HepG2 (cell line): Measurements from ENCODE around the gene ZNF221. TPM values are rescaled to one million over a fixed set of nuclear protein-coding genes. Genes with fewer than 3 reads are reported as not detected.

ENCODE experiments used
- ATAC-seq: fragments of 200-7000 bp; cut with Tn5 transposase; 3 replicates; pipeline ENCODE4 v1.9.1; 2020; ENCODE audit warnings: mild to moderate bottlenecking, moderate library complexity
- BruUV-seq: library from RNA; stranded (reverse); fragments of 400-500 nt; replicated peaks from 2 replicates; lab custom pipeline; 2021; lab: Mats Ljungman, UMichigan
- CTCF ChIA-PET: fragments of 300-600 bp; formaldehyde crosslinking; extraction: SDS; loops from one replicate; lab custom pipeline; 2021; ENCODE audit warnings: low total read pairs, inconsistent platforms, low intra/inter-chr PET ratio; lab: Yijun Ruan, JAX
- POLR2A ChIA-PET: fragments of 350-600 bp; sonication (Branson Sonifier 250); formaldehyde crosslinking; loops from one replicate; lab custom pipeline; 2020; ENCODE audit warnings: antibody characterized with exemption, inconsistent platforms; lab: Yijun Ruan, JAX
- DNase-seq: peaks from one replicate; pipeline ENCODE4 v3.0.0-alpha.2; 2015; ENCODE audit warnings: low spot score
- FAIRE-seq: peaks from 3 replicates; lab custom pipeline; 2011; peaks lifted over from hg19 to GRCh38; lab: Jason Lieb, UNC
- H2AFZ ChIP-seq: one replicate; pipeline ENCODE4 v1.6.1; 2011; ENCODE audit warnings: low read length, inconsistent platforms
- H3K27ac ChIP-seq: fragments of 300-600 bp; 3 replicates; pipeline ENCODE4 v1.8.0; 2011; ENCODE audit warnings: mixed run types, mild to moderate bottlenecking, mixed read lengths, low read length, inconsistent platforms; ENCODE audit not compliant: insufficient read depth; ENCODE audit errors: extremely low read length
- H3K27me3 ChIP-seq, 2 experiments: fragments of 200-600 bp in 1 of 2; 2 replicates in 1 of 2; 3 replicates in 1 of 2; pipeline versions ENCODE4 v1.6.0 to v1.8.0; 2011; ENCODE audit warnings: low read length in 2 of 2, mild to moderate bottlenecking in 2 of 2, moderate library complexity in 2 of 2, inconsistent platforms in 1 of 2; ENCODE audit not compliant: insufficient read depth in 2 of 2, control insufficient read depth in 1 of 2
- H3K36me3 ChIP-seq, 2 experiments: fragments of 200-600 bp in 1 of 2; replicated peaks in 1 of 2; 2 replicates in 1 of 2; 3 replicates in 1 of 2; pipeline versions ENCODE4 v1.5.1 to v1.8.0; 2011; ENCODE audit warnings: low read length in 2 of 2, inconsistent platforms in 1 of 2; ENCODE audit not compliant: insufficient read depth in 2 of 2, control insufficient read depth in 1 of 2
- H3K4me1 ChIP-seq: 2 replicates; pipeline ENCODE4 v1.5.1; 2012; ENCODE audit warnings: low read length, inconsistent platforms; ENCODE audit not compliant: insufficient read depth
- H3K4me2 ChIP-seq: 2 replicates; pipeline ENCODE4 v1.6.0; 2011; ENCODE audit warnings: low read depth, low read length, inconsistent platforms
- H3K4me3 ChIP-seq, 3 experiments: fragments of 200-600 bp in 1 of 3; sonication (generic), shearing (Covaris generic) in 1 of 3; replicated peaks in 1 of 3; 2 replicates each; pipeline ENCODE4 v1.5.1; 2011 to 2016; ENCODE audit warnings: low read length in 3 of 3, inconsistent platforms in 2 of 3, low read depth in 2 of 3, mild to moderate bottlenecking in 2 of 3, control low read depth in 1 of 3, mixed read lengths in 1 of 3; ENCODE audit not compliant: insufficient read depth in 1 of 3
- H3K79me2 ChIP-seq: one replicate; pipeline ENCODE4 v1.6.1; 2011; ENCODE audit warnings: low read length, inconsistent platforms; ENCODE audit not compliant: insufficient read depth
- H3K9ac ChIP-seq: 2 replicates; pipeline ENCODE4 v1.6.0; 2011; ENCODE audit warnings: mild to moderate bottlenecking, low read depth, low read length, inconsistent platforms; ENCODE audit not compliant: insufficient read depth
- H3K9me3 ChIP-seq: 2 replicates; pipeline ENCODE4 v1.5.1; 2012; ENCODE audit warnings: mild to moderate bottlenecking, low read length
- H4K20me1 ChIP-seq: 2 replicates; pipeline ENCODE4 v1.6.0; 2011; ENCODE audit warnings: inconsistent platforms, mild to moderate bottlenecking, low read length, moderate library complexity; ENCODE audit not compliant: insufficient read depth
- CEBPB ChIP-seq: IDR thresholded peaks from 2 replicates; pipeline ENCODE4 v1.6.1; 2011; ENCODE audit warnings: low read depth, low read length, improper control_type of control experiment, borderline replicate concordance
- SOX6 ChIP-seq, 2 experiments: fragments of 450-650 bp in 1 of 2; sonication (generic) in 1 of 2; formaldehyde crosslinking in 1 of 2; IDR thresholded peaks; 2 replicates each; pipeline versions ENCODE4 v1.4.0 to v1.6.1; 2017 to 2020; ENCODE audit warnings: antibody characterized with exemption in 1 of 2, mild to moderate bottlenecking in 1 of 2, missing genetic modification reagents in 1 of 2
- ZNF205 ChIP-seq: IDR thresholded peaks from 2 replicates; pipeline ENCODE4 v1.6.1; 2018; ENCODE audit warnings: missing biosample characterization, missing genetic modification reagents
- ZNF225 ChIP-seq: sonication (generic); formaldehyde crosslinking; IDR thresholded peaks from 2 replicates; pipeline ENCODE4 v1.4.0; 2020; ENCODE audit warnings: mild to moderate bottlenecking, missing genetic modification reagents
- ZNF232 ChIP-seq: sonication (generic); formaldehyde crosslinking; IDR thresholded peaks from 2 replicates; pipeline ENCODE4 v1.4.0; 2020; ENCODE audit warnings: missing genetic modification reagents, borderline replicate concordance
- ZNF782 ChIP-seq: sonication (generic); formaldehyde crosslinking; IDR thresholded peaks from 2 replicates; pipeline ENCODE4 v1.4.0; 2020; ENCODE audit warnings: missing genetic modification reagents, mild to moderate bottlenecking, borderline replicate concordance
- ZSCAN9 ChIP-seq: IDR thresholded peaks from 2 replicates; pipeline ENCODE4 v1.6.1; 2016; ENCODE audit warnings: borderline replicate concordance
- WGBS: methylation state at CpG from one replicate; pipeline ENCODE4 v1.1.6; 2017; ENCODE audit warnings: low lambda C conversion rate; 5-methylcytosine and 5-hydroxymethylcytosine counted together
- in situ Hi-C: cut with HindIII; loops from 2 replicates; pipeline ENCODE4 v1.10.0; 2017; ENCODE audit warnings: low pct_unique_long_range_greater_than_20kb; ENCODE audit not compliant: extremely low pct_ligation_motif_present
- intact Hi-C: fragments of 100-400 bp; cut with micrococcal nuclease; formaldehyde crosslinking; loops from one replicate; pipeline ENCODE4 v1.10.0; 2022; ENCODE audit not compliant: unreplicated experiment
- polyA plus RNA-seq, 8 experiments: library from polyadenylated mRNA; depleted of rRNA in 3 of 8; stranded (reverse) in 7 of 8; unstranded in 1 of 8; fragments of >200 nt; fragmentation: Illumina TruSeq in 4 of 8; extraction: Trizol in 4 of 8; gene quantifications; 2 replicates each; pipeline versions ENCODE4 v1.2.1 to v1.2.3, GENCODE V29; 2011 to 2016; ENCODE audit warnings: low read depth in 4 of 8, missing spikeins in 1 of 8, mixed read lengths in 1 of 8; ENCODE audit not compliant: insufficient read depth in 1 of 8
- total RNA-seq, 5 experiments: library from RNA; depleted of rRNA; stranded (reverse); fragments of >200 nt; fragmentation: Illumina TruSeq; extraction: Trizol; gene quantifications; 2 replicates each; pipeline ENCODE4 v1.2.3, GENCODE V29; 2016; ENCODE audit warnings: low read depth in 1 of 5
- TF ChIP-seq, protein P1 (sequence below): sonication (generic); formaldehyde crosslinking; conservative IDR thresholded peaks from 2 replicates; pipeline ENCODE4 v1.8.0; 2022; ENCODE audit warnings: missing genetic modification reagents

ZNF221 gene
- total and polyA plus RNA-seq, 2 of the 13 experiments (the other 11 are each of a cell fraction or from before 2014, with no cell fraction given): 0.48 to 3.4 TPM

DNA sequence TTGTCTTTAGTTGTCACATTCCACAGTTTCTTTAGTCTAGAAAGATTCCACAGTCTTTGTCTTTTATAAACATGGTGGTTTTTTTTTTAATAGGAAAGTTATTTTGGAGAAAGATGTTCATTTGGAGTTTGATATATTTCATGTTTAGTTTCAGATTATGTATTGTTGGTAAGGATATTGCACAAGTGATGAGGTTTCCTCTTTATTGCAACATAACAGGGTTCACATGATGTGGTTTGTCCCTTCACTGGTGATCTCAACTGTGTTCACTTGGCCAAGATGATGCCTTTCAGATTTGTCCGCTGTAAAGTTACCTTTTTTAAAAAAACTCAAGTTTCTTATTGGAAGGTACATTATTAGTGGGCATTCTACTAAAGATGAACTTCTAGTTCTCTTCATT is 54.9 kb downstream of the ZNF221 start:
- Histone ChIP-seq H3K79me2 (peaks cover 2% of the 10 kb centered on the region), H3K9me3 (no peaks in the 10 kb centered on the region), H3K36me3 (peaks cover 6 to 37% of the 10 kb centered on the region in 2 experiments), H4K20me1 (no peaks in the 10 kb centered on the region), H3K4me3 (no peak overlapping the region), H3K4me2 (no peak overlapping the region), H3K4me1 (peaks cover 6% of the 10 kb centered on the region), H3K27me3 (no peaks in the 10 kb centered on the region; a peak in 1 of 5 replicates), H3K9ac (no peak overlapping the region), H2AFZ (no peak overlapping the region), H3K27ac (no peak overlapping the region)
- ChIA-PET POLR2A (no interaction called here), CTCF (no interaction called here)
- in situ Hi-C loops (no loop called here), intact Hi-C loops (loop anchor here (10.0 kb wide), 2 partner anchors 69 to 109 kb away; partner anchors contain the start of genes ZNF225 and ZNF284)
- TF ChIP-seq SOX6 (IDR thresholded peaks at IDR 0.05) (no peak), SOX6 (CRISPR knock-in tag; IDR thresholded peaks at IDR 0.05) (no peak), CEBPB (peak; percentile 85), ZNF782 (CRISPR knock-in tag) (no peak), ZNF232 (no peak), ZSCAN9 (no peak), ZNF205 (CRISPR knock-in tag) (no peak)
- DNase-seq: no peak
- BruUV-seq: no TSS peak
- 100% methylated on average over 1 of the region's 1 CpG for WGBS
- ATAC-seq: no peak
- no peak for FAIRE-seq

- no peak overlapping the region for H3K4me2 ChIP-seq
- no peaks in the 10 kb centered on the region for H3K4me1 ChIP-seq
- H3K4me3 ChIP-seq: no peak overlapping the region
- H3K27me3 ChIP-seq: no peaks in the 10 kb centered on the region; a peak in 1 of 5 replicates
- H3K27ac ChIP-seq: no peak overlapping the region
- no TSS peak for BruUV-seq
- intact Hi-C loops: loop anchor here (10.0 kb wide), 2 partner anchors 67 to 107 kb away; partner anchors contain the start of genes ZNF225 and ZNF284
- H3K9me3 ChIP-seq: no peaks in the 10 kb centered on the region
- ATAC-seq (no peak), FAIRE-seq (no peak), DNase-seq (no peak)
- in situ Hi-C loops: no loop called here
- peaks cover 6 to 39% of the 10 kb centered on the region in 2 experiments for H3K36me3 ChIP-seq
- POLR2A ChIA-PET: no interaction called here
- peaks cover 2% of the 10 kb centered on the region for H3K79me2 ChIP-seq
- no peaks in the 10 kb centered on the region for H4K20me1 ChIP-seq
- H2AFZ ChIP-seq: no peak overlapping the region
- 96% methylated on average over 6 of the region's 6 CpGs for WGBS
- CTCF ChIA-PET: no interaction called here
- no peak overlapping the region for H3K9ac ChIP-seq
- TF ChIP-seq, protein P1, sequence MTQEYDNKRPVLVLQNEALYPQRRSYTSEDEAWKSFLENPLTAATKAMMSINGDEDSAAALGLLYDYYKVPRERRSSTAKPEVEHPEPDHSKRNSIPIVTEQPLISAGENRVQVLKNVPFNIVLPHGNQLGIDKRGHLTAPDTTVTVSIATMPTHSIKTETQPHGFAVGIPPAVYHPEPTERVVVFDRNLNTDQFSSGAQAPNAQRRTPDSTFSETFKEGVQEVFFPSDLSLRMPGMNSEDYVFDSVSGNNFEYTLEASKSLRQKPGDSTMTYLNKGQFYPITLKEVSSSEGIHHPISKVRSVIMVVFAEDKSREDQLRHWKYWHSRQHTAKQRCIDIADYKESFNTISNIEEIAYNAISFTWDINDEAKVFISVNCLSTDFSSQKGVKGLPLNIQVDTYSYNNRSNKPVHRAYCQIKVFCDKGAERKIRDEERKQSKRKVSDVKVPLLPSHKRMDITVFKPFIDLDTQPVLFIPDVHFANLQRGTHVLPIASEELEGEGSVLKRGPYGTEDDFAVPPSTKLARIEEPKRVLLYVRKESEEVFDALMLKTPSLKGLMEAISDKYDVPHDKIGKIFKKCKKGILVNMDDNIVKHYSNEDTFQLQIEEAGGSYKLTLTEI (CRISPR knock-in tag): no peak
- peak; percentile 63; the same call in 1 of the 2 replicates for TF ChIP-seq CEBPB
- no peak for TF ChIP-seq ZNF225 (CRISPR knock-in tag)
Observed at GRCh38 chr19:44007473-44007872, 56.4 kb downstream of the ZNF221 start.
